ENCODE results near the gene GPC6.

GPC6 gene

GRCh38 chr13:94400874-94401273 is 1174.3 kb downstream of the GPC6 start:
- H3K4me3 ChIP-seq (ENCODE audit: low read depth in 1 of 2, low read length in 2 of 2) = no peak overlapping the region
- H3K27me3 ChIP-seq (ENCODE audit: low read depth, low read length) = no peaks in the 10 kb centered on the region
- H3K4me1 ChIP-seq (ENCODE audit: control insufficient read depth in 1 of 2, insufficient read depth in 2 of 2, low read length in 2 of 2) = no peaks in the 10 kb centered on the region
- H3K27ac ChIP-seq (ENCODE audit: low read length) = no peak overlapping the region
- H3K36me3 ChIP-seq (ENCODE audit: control insufficient read depth in 1 of 2, insufficient read depth in 2 of 2, low read length in 2 of 2) = no peaks in the 10 kb centered on the region
- H3K9me3 ChIP-seq (ENCODE audit: control insufficient read depth in 1 of 2, low read length in 2 of 2) = no peaks in the 10 kb centered on the region

- peaks cover 0 to 3% of the 10 kb centered on the region in 2 donors for H3K4me1 ChIP-seq (ENCODE audit: control insufficient read depth in 1 of 2, insufficient read depth in 2 of 2, low read length in 2 of 2)
- no peaks in the 10 kb centered on the region for H3K9me3 ChIP-seq (ENCODE audit: control insufficient read depth in 1 of 2, low read length in 2 of 2)
- H3K36me3 ChIP-seq (ENCODE audit: control insufficient read depth in 1 of 2, insufficient read depth in 2 of 2, low read length in 2 of 2) = no peaks in the 10 kb centered on the region
- no peak overlapping the region for H3K4me3 ChIP-seq (ENCODE audit: low read depth in 1 of 2, low read length in 2 of 2)
- H3K27ac ChIP-seq (ENCODE audit: low read length) = no peak overlapping the region
- H3K27me3 ChIP-seq (ENCODE audit: low read depth, low read length) = no peaks in the 10 kb centered on the region
Measured at GRCh38 chr13:94408314-94409036, 1181.9 kb downstream of the GPC6 start.

GRCh38 chr13:94411747-94412146 is 1185.1 kb downstream of the GPC6 start:
- H3K4me3 ChIP-seq (ENCODE audit: low read depth in 1 of 2, low read length in 2 of 2) = no peak overlapping the region

DNA sequence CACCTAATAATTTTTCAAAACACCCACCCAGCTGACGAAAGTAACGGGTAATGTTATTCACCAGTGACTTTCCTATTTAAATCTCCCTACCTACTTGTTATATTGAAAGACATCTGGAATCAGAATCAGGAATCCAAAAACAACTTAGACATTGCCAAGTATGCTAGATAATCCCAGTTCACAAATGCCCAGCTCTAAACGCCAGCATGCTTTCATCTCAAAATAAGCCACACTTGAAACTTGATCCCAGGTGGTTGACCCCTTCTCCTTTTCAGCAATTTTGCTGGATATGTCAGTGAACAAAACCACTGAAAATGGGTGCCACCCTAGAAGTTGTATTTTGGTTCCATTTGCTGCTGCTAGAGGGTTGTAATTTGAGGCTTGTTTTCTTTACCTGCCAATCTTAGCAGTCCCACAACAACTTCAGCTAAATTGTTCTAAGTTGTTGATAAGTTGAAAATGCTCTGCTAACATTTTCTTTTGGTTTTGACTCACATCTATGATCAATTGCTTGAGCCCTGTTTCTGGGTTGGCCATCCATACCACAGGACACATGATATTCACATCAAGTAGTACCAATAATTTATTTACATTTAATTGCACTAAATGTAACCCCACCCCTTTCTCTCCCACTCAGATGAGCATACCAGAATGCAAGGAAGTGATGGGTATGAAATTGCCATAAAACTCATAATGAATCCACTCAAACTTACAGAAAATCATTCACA is 1186.4 kb downstream of the GPC6 start:
- Histone ChIP-seq H3K4me3 (ENCODE audit: low read depth in 1 of 2, low read length in 2 of 2) (no peak overlapping the region), H3K9me3 (ENCODE audit: control insufficient read depth in 1 of 2, low read length in 2 of 2) (no peaks in the 10 kb centered on the region), H3K27ac (ENCODE audit: low read length) (no peak overlapping the region), H3K4me1 (ENCODE audit: control insufficient read depth in 1 of 2, insufficient read depth in 2 of 2, low read length in 2 of 2) (peaks cover 0 to 6% of the 10 kb centered on the region in 2 donors), H3K27me3 (ENCODE audit: low read depth, low read length) (no peaks in the 10 kb centered on the region), H3K36me3 (ENCODE audit: control insufficient read depth in 1 of 2, insufficient read depth in 2 of 2, low read length in 2 of 2) (no peaks in the 10 kb centered on the region)

More at GRCh38 chr13:94411747-94412146, 1185.1 kb downstream of the GPC6 start:
- Histone ChIP-seq H3K36me3 (ENCODE audit: control insufficient read depth in 1 of 2, insufficient read depth in 2 of 2, low read length in 2 of 2) (no peaks in the 10 kb centered on the region), H3K27me3 (ENCODE audit: low read depth, low read length) (no peaks in the 10 kb centered on the region), H3K9me3 (ENCODE audit: control insufficient read depth in 1 of 2, low read length in 2 of 2) (no peaks in the 10 kb centered on the region), H3K27ac (ENCODE audit: low read length) (no peak overlapping the region), H3K4me1 (ENCODE audit: control insufficient read depth in 1 of 2, insufficient read depth in 2 of 2, low read length in 2 of 2) (peaks cover 0 to 6% of the 10 kb centered on the region in 2 donors)

GRCh38 chr13:94413598-94413944 is 1187.0 kb downstream of the GPC6 start:
- Histone ChIP-seq H3K27ac (ENCODE audit: low read length) (no peak overlapping the region), H3K4me1 (ENCODE audit: control insufficient read depth in 1 of 2, insufficient read depth in 2 of 2, low read length in 2 of 2) (peaks cover 0 to 6% of the 10 kb centered on the region in 2 donors), H3K27me3 (ENCODE audit: low read depth, low read length) (no peaks in the 10 kb centered on the region), H3K36me3 (ENCODE audit: control insufficient read depth in 1 of 2, insufficient read depth in 2 of 2, low read length in 2 of 2) (no peaks in the 10 kb centered on the region), H3K4me3 (ENCODE audit: low read depth in 1 of 2, low read length in 2 of 2) (no peak overlapping the region), H3K9me3 (ENCODE audit: control insufficient read depth in 1 of 2, low read length in 2 of 2) (no peaks in the 10 kb centered on the region)

DNA sequence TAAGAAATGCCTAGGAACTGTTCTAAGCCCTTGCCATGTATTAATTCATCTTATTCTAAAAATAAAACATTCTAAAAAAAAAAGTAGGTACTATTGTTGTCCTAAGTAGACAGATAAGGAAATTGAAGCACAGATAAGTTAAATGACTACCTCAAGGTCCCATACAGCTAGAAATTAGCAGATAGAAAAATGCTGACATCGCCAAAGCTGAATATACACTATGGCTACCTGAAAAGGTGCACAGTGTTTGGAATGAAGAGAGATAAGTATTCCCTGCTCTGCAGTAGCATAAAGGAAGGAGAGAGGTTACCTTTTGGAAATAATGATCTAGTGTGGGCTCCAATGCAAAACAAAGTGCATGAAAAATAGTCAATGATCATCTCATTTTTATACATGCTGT is 1187.5 kb downstream of the GPC6 start:
- Histone ChIP-seq H3K27ac (ENCODE audit: low read length) (no peak overlapping the region), H3K4me3 (ENCODE audit: low read depth in 1 of 2, low read length in 2 of 2) (no peak overlapping the region), H3K4me1 (ENCODE audit: control insufficient read depth in 1 of 2, insufficient read depth in 2 of 2, low read length in 2 of 2) (peaks cover 0 to 3% of the 10 kb centered on the region in 2 donors), H3K27me3 (ENCODE audit: low read depth, low read length) (no peaks in the 10 kb centered on the region), H3K36me3 (ENCODE audit: control insufficient read depth in 1 of 2, insufficient read depth in 2 of 2, low read length in 2 of 2) (no peaks in the 10 kb centered on the region), H3K9me3 (ENCODE audit: control insufficient read depth in 1 of 2, low read length in 2 of 2) (no peaks in the 10 kb centered on the region)

DNA sequence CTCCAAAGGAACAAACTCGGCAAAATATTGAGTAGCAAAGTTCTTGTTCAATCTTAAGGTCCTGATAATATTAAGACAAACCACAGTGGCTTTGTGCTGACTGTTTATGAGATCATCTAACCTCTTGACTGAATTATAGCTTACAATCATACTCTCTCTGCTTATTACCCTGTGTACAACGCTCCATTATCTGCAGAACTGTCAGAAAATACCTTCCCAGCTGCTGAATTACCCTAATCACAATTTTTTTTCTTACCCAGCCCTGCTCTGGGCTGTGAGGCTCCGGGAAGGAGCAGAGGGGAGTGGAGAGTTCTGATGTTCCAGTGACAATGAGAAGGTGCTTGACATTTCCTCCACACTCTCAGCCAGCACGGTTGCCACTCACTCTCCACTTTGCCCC is 1188.1 kb downstream of the GPC6 start:
- Histone ChIP-seq H3K27me3 (ENCODE audit: low read depth, low read length) (no peaks in the 10 kb centered on the region), H3K27ac (ENCODE audit: low read length) (no peak overlapping the region), H3K4me1 (ENCODE audit: control insufficient read depth in 1 of 2, insufficient read depth in 2 of 2, low read length in 2 of 2) (peaks cover 0 to 3% of the 10 kb centered on the region in 2 donors), H3K9me3 (ENCODE audit: control insufficient read depth in 1 of 2, low read length in 2 of 2) (no peaks in the 10 kb centered on the region), H3K36me3 (ENCODE audit: control insufficient read depth in 1 of 2, insufficient read depth in 2 of 2, low read length in 2 of 2) (no peaks in the 10 kb centered on the region), H3K4me3 (ENCODE audit: low read depth in 1 of 2, low read length in 2 of 2) (no peak overlapping the region)

- no peak overlapping the region for H3K4me3 ChIP-seq (ENCODE audit: low read depth in 1 of 2, low read length in 2 of 2)
- H3K27ac ChIP-seq (ENCODE audit: low read length) = no peak overlapping the region
- no peaks in the 10 kb centered on the region for H3K27me3 ChIP-seq (ENCODE audit: low read depth, low read length)
- peaks cover 0 to 3% of the 10 kb centered on the region in 2 donors for H3K4me1 ChIP-seq (ENCODE audit: control insufficient read depth in 1 of 2, insufficient read depth in 2 of 2, low read length in 2 of 2)
- H3K9me3 ChIP-seq (ENCODE audit: control insufficient read depth in 1 of 2, low read length in 2 of 2) = no peaks in the 10 kb centered on the region
- no peaks in the 10 kb centered on the region for H3K36me3 ChIP-seq (ENCODE audit: control insufficient read depth in 1 of 2, insufficient read depth in 2 of 2, low read length in 2 of 2)
Measured at GRCh38 chr13:94415500-94416237, 1189.1 kb downstream of the GPC6 start.

- Histone ChIP-seq H3K36me3 (ENCODE audit: control insufficient read depth in 1 of 2, insufficient read depth in 2 of 2, low read length in 2 of 2) (no peaks in the 10 kb centered on the region), H3K4me3 (ENCODE audit: low read depth in 1 of 2, low read length in 2 of 2) (no peak overlapping the region), H3K9me3 (ENCODE audit: control insufficient read depth in 1 of 2, low read length in 2 of 2) (peaks cover 3 to 6% of the 10 kb centered on the region in 2 donors), H3K27ac (ENCODE audit: low read length) (no peak overlapping the region), H3K27me3 (ENCODE audit: low read depth, low read length) (no peaks in the 10 kb centered on the region), H3K4me1 (ENCODE audit: control insufficient read depth in 1 of 2, insufficient read depth in 2 of 2, low read length in 2 of 2) (peaks cover 0 to 3% of the 10 kb centered on the region in 2 donors)
Measured at GRCh38 chr13:94416454-94417080, 1190.0 kb downstream of the GPC6 start.

DNA sequence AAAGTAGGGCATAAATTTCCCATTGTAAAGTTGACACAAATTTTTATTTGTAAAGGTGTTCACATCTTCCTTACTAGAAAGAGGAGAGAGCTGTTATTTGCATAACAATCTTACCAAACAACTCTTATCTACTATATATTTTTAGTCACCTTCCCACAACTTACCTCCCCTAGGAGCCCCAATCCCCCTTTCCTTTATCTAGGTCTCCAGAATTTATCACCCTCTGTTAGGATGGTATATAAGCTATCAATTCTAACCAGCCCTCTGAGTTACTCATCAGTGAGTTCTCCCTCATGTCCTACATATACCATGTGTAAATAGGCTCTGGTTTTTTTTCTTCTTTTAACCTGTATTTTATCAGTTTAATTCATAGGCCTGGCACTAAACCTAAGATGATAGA is 1190.7 kb downstream of the GPC6 start:
- Histone ChIP-seq H3K9me3 (ENCODE audit: control insufficient read depth in 1 of 2, low read length in 2 of 2) (peaks cover 4 to 6% of the 10 kb centered on the region in 2 donors), H3K36me3 (ENCODE audit: control insufficient read depth in 1 of 2, insufficient read depth in 2 of 2, low read length in 2 of 2) (no peaks in the 10 kb centered on the region), H3K4me1 (ENCODE audit: control insufficient read depth in 1 of 2, insufficient read depth in 2 of 2, low read length in 2 of 2) (peaks cover 0 to 3% of the 10 kb centered on the region in 2 donors), H3K27ac (ENCODE audit: low read length) (no peak overlapping the region), H3K4me3 (ENCODE audit: low read depth in 1 of 2, low read length in 2 of 2) (no peak overlapping the region), H3K27me3 (ENCODE audit: low read depth, low read length) (no peaks in the 10 kb centered on the region)

All from muscle layer of duodenum (tissue), 2 donors.